Measurements from ENCODE around the gene CYLD.

- no peak for TF ChIP-seq CTCF (IDR thresholded peaks at IDR 0.05)
- no peak for TF ChIP-seq POLR2A (IDR thresholded peaks at IDR 0.05)
Measured at GRCh38 chr16:50839356-50839755, 97.5 kb downstream of the CYLD start.
